ENCODE measurements around the gene TMPRSS12. TPM values are rescaled to one million over a fixed set of nuclear protein-coding genes. Genes with fewer than 3 reads are reported as not detected.
A peak's percentile ranks its signal among the peaks of the same experiment; 100 is the strongest.
"Not testable (repeated sequence)": the region's sequence is repeated elsewhere in the genome, so short reads cannot be mapped to it uniquely, and the experiment has no call there.

The TMPRSS12 gene
- total RNA-seq, 1 donor from 2014 or later, result not detected

- Histone ChIP-seq H3K9ac (ENCODE audit: low read depth in 1 of 3, low read length in 3 of 3) (no peak overlapping the region), H3K9me3 (ENCODE audit: control insufficient read depth in 3 of 3, low read length in 3 of 3) (peaks cover 0 to 4% (median 0%) of the 10 kb centered on the region in 3 donors)
Measured at GRCh38 chr12:50901685-50902113, 59.0 kb downstream of the TMPRSS12 start.

GRCh38 chr12:50908479-50908878 lies 65.8 kb downstream of the TMPRSS12 start:
- not testable (repeated sequence) for H3K9ac ChIP-seq (ENCODE audit: low read depth in 1 of 3, low read length in 3 of 3); H3K4me3 ChIP-seq (ENCODE audit: low read length in 3 of 3); H3K27ac ChIP-seq (ENCODE audit: low read depth, low read length); H3K9me3 ChIP-seq (ENCODE audit: control insufficient read depth in 3 of 3, low read length in 3 of 3); H3K27me3 ChIP-seq (ENCODE audit: control insufficient read depth in 3 of 3, insufficient read depth in 3 of 3, low read length in 3 of 3); H3K36me3 ChIP-seq (ENCODE audit: control insufficient read depth in 3 of 3, insufficient read depth in 3 of 3, low read length in 3 of 3); H3K4me1 ChIP-seq (ENCODE audit: control insufficient read depth in 3 of 3, insufficient read depth in 3 of 3, low read length in 3 of 3)

More at GRCh38 chr12:50901685-50902113, 59.0 kb downstream of the TMPRSS12 start:
- Histone ChIP-seq H3K27ac (ENCODE audit: low read depth, low read length) (no peak overlapping the region), H3K27me3 (ENCODE audit: control insufficient read depth in 3 of 3, insufficient read depth in 3 of 3, low read length in 3 of 3) (no peaks in the 10 kb centered on the region), H3K4me3 (ENCODE audit: low read length in 3 of 3) (no peak overlapping the region), H3K36me3 (ENCODE audit: control insufficient read depth in 3 of 3, insufficient read depth in 3 of 3, low read length in 3 of 3) (no peaks in the 10 kb centered on the region), H3K4me1 (ENCODE audit: control insufficient read depth in 3 of 3, insufficient read depth in 3 of 3, low read length in 3 of 3) (no peaks in the 10 kb centered on the region)

GRCh38 chr12:50912361-50912760 lies 69.6 kb downstream of the TMPRSS12 start:
- not testable (repeated sequence) for H3K27me3 ChIP-seq (ENCODE audit: control insufficient read depth in 3 of 3, insufficient read depth in 3 of 3, low read length in 3 of 3); H3K36me3 ChIP-seq (ENCODE audit: control insufficient read depth in 3 of 3, insufficient read depth in 3 of 3, low read length in 3 of 3); H3K9ac ChIP-seq (ENCODE audit: low read depth in 1 of 3, low read length in 3 of 3); H3K27ac ChIP-seq (ENCODE audit: low read depth, low read length); H3K4me1 ChIP-seq (ENCODE audit: control insufficient read depth in 3 of 3, insufficient read depth in 3 of 3, low read length in 3 of 3); H3K9me3 ChIP-seq (ENCODE audit: control insufficient read depth in 3 of 3, low read length in 3 of 3); H3K4me3 ChIP-seq (ENCODE audit: low read length in 3 of 3)

- Histone ChIP-seq H3K4me1 (ENCODE audit: control insufficient read depth in 3 of 3, insufficient read depth in 3 of 3, low read length in 3 of 3) (no peaks in the 10 kb centered on the region), H3K4me3 (ENCODE audit: low read length in 3 of 3) (no peak overlapping the region), H3K9me3 (ENCODE audit: control insufficient read depth in 3 of 3, low read length in 3 of 3) (peaks cover 2 to 10% (median 7%) of the 10 kb centered on the region in 3 donors), H3K9ac (ENCODE audit: low read depth in 1 of 3, low read length in 3 of 3) (no peak overlapping the region), H3K27me3 (ENCODE audit: control insufficient read depth in 3 of 3, insufficient read depth in 3 of 3, low read length in 3 of 3) (no peaks in the 10 kb centered on the region), H3K36me3 (ENCODE audit: control insufficient read depth in 3 of 3, insufficient read depth in 3 of 3, low read length in 3 of 3) (no peaks in the 10 kb centered on the region), H3K27ac (ENCODE audit: low read depth, low read length) (no peak overlapping the region)
Measured at GRCh38 chr12:50913224-50913623, 70.5 kb downstream of the TMPRSS12 start.

- Histone ChIP-seq H3K36me3 (ENCODE audit: control insufficient read depth in 3 of 3, insufficient read depth in 3 of 3, low read length in 3 of 3) (no peaks in the 10 kb centered on the region), H3K9ac (ENCODE audit: low read depth in 1 of 3, low read length in 3 of 3) (no peak overlapping the region), H3K27ac (ENCODE audit: low read depth, low read length) (no peak overlapping the region), H3K27me3 (ENCODE audit: control insufficient read depth in 3 of 3, insufficient read depth in 3 of 3, low read length in 3 of 3) (no peaks in the 10 kb centered on the region), H3K4me3 (ENCODE audit: low read length in 3 of 3) (no peak overlapping the region), H3K4me1 (ENCODE audit: control insufficient read depth in 3 of 3, insufficient read depth in 3 of 3, low read length in 3 of 3) (no peaks in the 10 kb centered on the region), H3K9me3 (ENCODE audit: control insufficient read depth in 3 of 3, low read length in 3 of 3) (peaks cover 2 to 10% (median 7%) of the 10 kb centered on the region in 3 donors)
Measured at GRCh38 chr12:50914872-50915484, 72.3 kb downstream of the TMPRSS12 start.

GRCh38 chr12:50916292-50916691 lies 73.6 kb downstream of the TMPRSS12 start:
- H3K9ac ChIP-seq (ENCODE audit: low read depth in 1 of 3, low read length in 3 of 3), result no peak overlapping the region

GRCh38 chr12:50918584-50919316 lies 76.0 kb downstream of the TMPRSS12 start:
- H3K9me3 ChIP-seq (ENCODE audit: control insufficient read depth in 3 of 3, low read length in 3 of 3), result peaks cover 2 to 7% (median 7%) of the 10 kb centered on the region in 3 donors

More at GRCh38 chr12:50916292-50916691, 73.6 kb downstream of the TMPRSS12 start:
- peak overlapping the region in 1 of 3 donors; percentile 9 for H3K4me3 ChIP-seq (ENCODE audit: low read length in 3 of 3)
- H3K36me3 ChIP-seq (ENCODE audit: control insufficient read depth in 3 of 3, insufficient read depth in 3 of 3, low read length in 3 of 3), result no peaks in the 10 kb centered on the region
- no peaks in the 10 kb centered on the region for H3K4me1 ChIP-seq (ENCODE audit: control insufficient read depth in 3 of 3, insufficient read depth in 3 of 3, low read length in 3 of 3)
- peaks cover 2 to 10% (median 7%) of the 10 kb centered on the region in 3 donors for H3K9me3 ChIP-seq (ENCODE audit: control insufficient read depth in 3 of 3, low read length in 3 of 3)
- H3K27ac ChIP-seq (ENCODE audit: low read depth, low read length), result no peak overlapping the region
- no peaks in the 10 kb centered on the region for H3K27me3 ChIP-seq (ENCODE audit: control insufficient read depth in 3 of 3, insufficient read depth in 3 of 3, low read length in 3 of 3)

GRCh38 chr12:50922820-50923219 lies 80.1 kb downstream of the TMPRSS12 start:
- Histone ChIP-seq H3K27me3 (ENCODE audit: control insufficient read depth in 3 of 3, insufficient read depth in 3 of 3, low read length in 3 of 3) (no peaks in the 10 kb centered on the region), H3K27ac (ENCODE audit: low read depth, low read length) (peak overlapping the region; percentile 86), H3K4me3 (ENCODE audit: low read length in 3 of 3) (peak overlapping the region in 1 of 3 donors; percentile 23), H3K36me3 (ENCODE audit: control insufficient read depth in 3 of 3, insufficient read depth in 3 of 3, low read length in 3 of 3) (peaks cover 0 to 5% (median 0%) of the 10 kb centered on the region in 3 donors), H3K9me3 (ENCODE audit: control insufficient read depth in 3 of 3, low read length in 3 of 3) (no peaks in the 10 kb centered on the region), H3K9ac (ENCODE audit: low read depth in 1 of 3, low read length in 3 of 3) (peak overlapping the region in 2 of 3 donors; percentile 63 to 70), H3K4me1 (ENCODE audit: control insufficient read depth in 3 of 3, insufficient read depth in 3 of 3, low read length in 3 of 3) (peaks cover 7 to 18% (median 14%) of the 10 kb centered on the region in 3 donors)

More at GRCh38 chr12:50918584-50919316, 76.0 kb downstream of the TMPRSS12 start:
- Histone ChIP-seq H3K36me3 (ENCODE audit: control insufficient read depth in 3 of 3, insufficient read depth in 3 of 3, low read length in 3 of 3) (no peaks in the 10 kb centered on the region), H3K9ac (ENCODE audit: low read depth in 1 of 3, low read length in 3 of 3) (no peak overlapping the region), H3K27ac (ENCODE audit: low read depth, low read length) (no peak overlapping the region), H3K4me1 (ENCODE audit: control insufficient read depth in 3 of 3, insufficient read depth in 3 of 3, low read length in 3 of 3) (peaks cover 5 to 10% (median 9%) of the 10 kb centered on the region in 3 donors), H3K27me3 (ENCODE audit: control insufficient read depth in 3 of 3, insufficient read depth in 3 of 3, low read length in 3 of 3) (no peaks in the 10 kb centered on the region), H3K4me3 (ENCODE audit: low read length in 3 of 3) (no peak overlapping the region)

GRCh38 chr12:50923361-50924130 lies 80.8 kb downstream of the TMPRSS12 start:
- Histone ChIP-seq H3K4me1 (ENCODE audit: control insufficient read depth in 3 of 3, insufficient read depth in 3 of 3, low read length in 3 of 3) (peaks cover 8 to 24% (median 20%) of the 10 kb centered on the region in 3 donors), H3K9me3 (ENCODE audit: control insufficient read depth in 3 of 3, low read length in 3 of 3) (no peaks in the 10 kb centered on the region), H3K9ac (ENCODE audit: low read depth in 1 of 3, low read length in 3 of 3) (peak overlapping the region in 2 of 3 donors; percentile 70 to 89)

More at GRCh38 chr12:50923361-50924130, 80.8 kb downstream of the TMPRSS12 start:
- H3K36me3 ChIP-seq (ENCODE audit: control insufficient read depth in 3 of 3, insufficient read depth in 3 of 3, low read length in 3 of 3), result peaks cover 0 to 12% (median 3%) of the 10 kb centered on the region in 3 donors
- H3K27ac ChIP-seq (ENCODE audit: low read depth, low read length), result peak overlapping the region; percentile 86
- peak overlapping the region; percentile 68 to 98 (median 83) for H3K4me3 ChIP-seq (ENCODE audit: low read length in 3 of 3)
- no peaks in the 10 kb centered on the region for H3K27me3 ChIP-seq (ENCODE audit: control insufficient read depth in 3 of 3, insufficient read depth in 3 of 3, low read length in 3 of 3)
